Measurements from ENCODE around the gene RIOK3. TPM values are rescaled to one million over a fixed set of nuclear protein-coding genes. Genes with fewer than 3 reads are reported as not detected.

Gene RIOK3
- total and polyA plus RNA-seq, 2 of the 4 experiments (the other 2 are of a cell fraction): 21.5 to 38.9 TPM

DNA sequence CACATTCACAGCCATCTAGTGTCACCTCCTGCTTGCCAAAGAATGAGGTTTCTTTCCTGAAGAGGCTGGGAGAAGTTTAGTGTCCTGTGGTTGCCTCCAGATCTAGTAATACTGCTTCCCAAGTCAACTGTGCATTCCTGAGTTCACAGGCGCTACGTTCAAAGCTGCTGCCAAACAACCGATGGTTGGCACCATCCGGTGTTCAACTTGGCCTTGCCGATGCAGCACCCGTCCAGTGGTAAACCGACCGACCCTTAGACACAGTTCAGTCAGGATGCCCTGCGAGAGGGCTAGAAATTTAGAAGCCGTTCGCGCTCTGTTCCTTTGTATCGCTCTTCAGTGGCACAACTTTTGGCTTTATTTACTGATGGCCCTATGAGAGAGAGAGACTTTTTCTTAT lies 78.8 kb downstream of the RIOK3 start:
- intact Hi-C loops (cut with micrococcal nuclease): no loop called here
- no peaks in the 10 kb centered on the region for H3K9me3 ChIP-seq (ENCODE audit: control insufficient read depth, insufficient read depth, low read length)
- CTCF ChIA-PET: no interaction called here
- no peak overlapping the region for H4K8ac ChIP-seq (ENCODE audit: low read depth in 2 of 2, low read length in 2 of 2)
- H3K56ac ChIP-seq (ENCODE audit: extremely low read depth, insufficient read depth, low read length): no peak overlapping the region
- H2AFZ ChIP-seq (replicated peaks; ENCODE audit: low read length, poor library complexity): no peak overlapping the region
- no peak overlapping the region for H2BK15ac ChIP-seq (ENCODE audit: low read depth, low read length)
- no peak overlapping the region for H3K18ac ChIP-seq (ENCODE audit: low read depth, low read length)
- no peak overlapping the region for H2AK9ac ChIP-seq (replicated peaks; ENCODE audit: low read depth, low read length, poor library complexity)
- no peak overlapping the region for H2BK120ac ChIP-seq (ENCODE audit: low read depth, low read length)
- no peak overlapping the region for H3K4me3 ChIP-seq (ENCODE audit: insufficient read depth, low read depth, low read length)
- no peak overlapping the region for H3K9ac ChIP-seq (ENCODE audit: low read depth, low read length)
- H2AK5ac ChIP-seq (ENCODE audit: low read depth, low read length): no peak overlapping the region
- POLR2A ChIA-PET (ENCODE audit: unreplicated experiment): no interaction called here
- H4K20me1 ChIP-seq (ENCODE audit: insufficient read depth, low read length): peaks cover 10% of the 10 kb centered on the region; the same call in 1 of the 2 replicates
- no peak overlapping the region for H3K27ac ChIP-seq (ENCODE audit: insufficient read depth, low read length)
- peaks cover 76% of the 10 kb centered on the region for H3K36me3 ChIP-seq (ENCODE audit: control insufficient read depth, insufficient read depth, low read length)
- no peak for ATAC-seq (ENCODE audit: low read depth)
- BruUV-seq (replicated peaks): no TSS peak
- no peak overlapping the region for H2BK5ac ChIP-seq (ENCODE audit: low read depth, low read length, poor library complexity, severe bottlenecking)
- DNase-seq: no peak
- no peak overlapping the region for H3K4ac ChIP-seq (ENCODE audit: low read depth, low read length)
- peaks cover 2% of the 10 kb centered on the region; the same call in 1 of the 2 replicates for H3K4me1 ChIP-seq (ENCODE audit: control insufficient read depth, insufficient read depth, low read length)
- H4K5ac ChIP-seq (ENCODE audit: low read depth, low read length): no peak overlapping the region
- peaks cover 0 to 20% of the 10 kb centered on the region in 2 experiments; a peak in 2 of 4 replicates for H3K79me1 ChIP-seq (ENCODE audit: low read depth in 1 of 2, low read length in 2 of 2)
- H3K4me2 ChIP-seq (ENCODE audit: low read depth, low read length): no peak overlapping the region
- no peak overlapping the region for H2BK20ac ChIP-seq (ENCODE audit: low read depth, low read length)
- in situ Hi-C loops (cut with MboI; ENCODE audit: low sequenced_read_pairs): no loop called here
- no peaks in the 10 kb centered on the region for H3K27me3 ChIP-seq (ENCODE audit: control insufficient read depth, insufficient read depth, low read length)
- WGBS, 2 experiments (ENCODE audit: extremely low coverage in 2 of 2, insufficient read length in 1 of 2): 93% methylated on average over 6 of the region's 13 CpGs; no CpG with 5 or more reads in 1 of the 2 experiments
- no peak overlapping the region for H3K23ac ChIP-seq (ENCODE audit: low read depth, low read length)
- H4K91ac ChIP-seq (ENCODE audit: insufficient read depth, low read depth, low read length): no peak overlapping the region
- dilution Hi-C loops (cut with HindIII; ENCODE audit: low sequenced_read_pairs, unreplicated experiment): no loop called here
- no peak overlapping the region for H3K14ac ChIP-seq (replicated peaks; ENCODE audit: low read depth, low read length)
- H3K9me1 ChIP-seq (ENCODE audit: insufficient read depth, low read length): peaks cover 17% of the 10 kb centered on the region
- no peak for TF ChIP-seq FOS (IDR thresholded peaks at IDR 0.05; ENCODE audit: low read depth, low read length)
- TF ChIP-seq MXI1 (IDR thresholded peaks at IDR 0.05; ENCODE audit: borderline replicate concordance, low read depth, low read length): no peak
- no peak for TF ChIP-seq NFE2L2 (IDR thresholded peaks at IDR 0.05; ENCODE audit: low read depth, low read length)
- TF ChIP-seq MAZ (IDR thresholded peaks at IDR 0.05; ENCODE audit: borderline replicate concordance, low read depth, low read length): no peak
- TF ChIP-seq BHLHE40 (IDR thresholded peaks at IDR 0.05; ENCODE audit: low read depth, low read length): no peak
- no peak for TF ChIP-seq MAFK (IDR thresholded peaks at IDR 0.05; ENCODE audit: low read depth, low read length)
- TF ChIP-seq, protein P1, sequence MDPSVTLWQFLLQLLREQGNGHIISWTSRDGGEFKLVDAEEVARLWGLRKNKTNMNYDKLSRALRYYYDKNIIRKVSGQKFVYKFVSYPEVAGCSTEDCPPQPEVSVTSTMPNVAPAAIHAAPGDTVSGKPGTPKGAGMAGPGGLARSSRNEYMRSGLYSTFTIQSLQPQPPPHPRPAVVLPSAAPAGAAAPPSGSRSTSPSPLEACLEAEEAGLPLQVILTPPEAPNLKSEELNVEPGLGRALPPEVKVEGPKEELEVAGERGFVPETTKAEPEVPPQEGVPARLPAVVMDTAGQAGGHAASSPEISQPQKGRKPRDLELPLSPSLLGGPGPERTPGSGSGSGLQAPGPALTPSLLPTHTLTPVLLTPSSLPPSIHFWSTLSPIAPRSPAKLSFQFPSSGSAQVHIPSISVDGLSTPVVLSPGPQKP (IDR thresholded peaks at IDR 0.05; ENCODE audit: borderline replicate concordance, low read depth, low read length): no peak
- no peak for TF ChIP-seq POLR2A (IDR thresholded peaks at IDR 0.05; ENCODE audit: low read depth, low read length)
- no peak for TF ChIP-seq SMC3 (IDR thresholded peaks at IDR 0.05; ENCODE audit: low read depth, low read length)
- TF ChIP-seq USF2 (IDR thresholded peaks at IDR 0.05; ENCODE audit: low read depth, low read length): no peak
